Ammon's horn (tissue), 1 donor: ENCODE measurements around the gene NEK7.
"Not testable (repeated sequence)": the region's sequence is repeated elsewhere in the genome, so short reads cannot be mapped to it uniquely, and the experiment has no call there.

Experiments
- DNase-seq: peaks from one replicate; pipeline ENCODE4 v3.0.0-alpha.2; 2016; ENCODE audit warnings: low spot score

The NEK7 gene

GRCh38 chr1:198290089-198290683 is 133.4 kb downstream of the NEK7 start:
- no peak for DNase-seq

GRCh38 chr1:198291036-198291435 is 134.2 kb downstream of the NEK7 start:
- no peak for DNase-seq

GRCh38 chr1:198291924-198292323 is 135.1 kb downstream of the NEK7 start:
- no peak for DNase-seq

GRCh38 chr1:198295225-198295624 is 138.4 kb downstream of the NEK7 start:
- no peak for DNase-seq

GRCh38 chr1:198295971-198296370 is 139.2 kb downstream of the NEK7 start:
- DNase-seq = peak; percentile 7

- no peak for DNase-seq
Measured at GRCh38 chr1:198297281-198297680, 140.5 kb downstream of the NEK7 start.

- DNase-seq = peak; percentile 62
Measured at GRCh38 chr1:198298640-198299039, 141.8 kb downstream of the NEK7 start.

- DNase-seq = no peak
Measured at GRCh38 chr1:198300451-198300850, 143.7 kb downstream of the NEK7 start.

- DNase-seq = no peak
Measured at GRCh38 chr1:198304431-198304830, 147.6 kb downstream of the NEK7 start.

- DNase-seq = not testable (repeated sequence)
Measured at GRCh38 chr1:198314817-198315216, 158.0 kb downstream of the NEK7 start.

- not testable (repeated sequence) for DNase-seq
Measured at GRCh38 chr1:198315331-198315730, 158.5 kb downstream of the NEK7 start.

- DNase-seq = peak; percentile 12
Measured at GRCh38 chr1:198316546-198317100, 159.8 kb downstream of the NEK7 start.

GRCh38 chr1:198318085-198318484 is 161.3 kb downstream of the NEK7 start:
- no peak for DNase-seq

- DNase-seq = peak; percentile 21
Measured at GRCh38 chr1:198320759-198321158, 164.0 kb downstream of the NEK7 start.

- DNase-seq = no peak
Measured at GRCh38 chr1:198326232-198326631, 169.4 kb downstream of the NEK7 start.

GRCh38 chr1:198326915-198327314 is 170.1 kb downstream of the NEK7 start:
- no peak for DNase-seq

GRCh38 chr1:198328458-198329032 is 171.7 kb downstream of the NEK7 start:
- DNase-seq = no peak

GRCh38 chr1:198330982-198331615 is 174.3 kb downstream of the NEK7 start:
- DNase-seq = no peak

- no peak for DNase-seq
Measured at GRCh38 chr1:198333744-198334143, 176.9 kb downstream of the NEK7 start.

- DNase-seq = no peak
Measured at GRCh38 chr1:198335663-198336062, 178.9 kb downstream of the NEK7 start.

- DNase-seq = no peak
Measured at GRCh38 chr1:198337886-198338285, 181.1 kb downstream of the NEK7 start.

- DNase-seq = no peak
Measured at GRCh38 chr1:198340139-198340538, 183.3 kb downstream of the NEK7 start.

- DNase-seq = no peak
Measured at GRCh38 chr1:198346178-198346577, 189.4 kb downstream of the NEK7 start.
